Measurements from ENCODE around the gene BDH1. TPM values are rescaled to one million over a fixed set of nuclear protein-coding genes. Genes with fewer than 3 reads are reported as not detected.

The BDH1 gene
- total RNA-seq, 2 donors from 2014 or later = 32.5 to 49.0 TPM

DNA sequence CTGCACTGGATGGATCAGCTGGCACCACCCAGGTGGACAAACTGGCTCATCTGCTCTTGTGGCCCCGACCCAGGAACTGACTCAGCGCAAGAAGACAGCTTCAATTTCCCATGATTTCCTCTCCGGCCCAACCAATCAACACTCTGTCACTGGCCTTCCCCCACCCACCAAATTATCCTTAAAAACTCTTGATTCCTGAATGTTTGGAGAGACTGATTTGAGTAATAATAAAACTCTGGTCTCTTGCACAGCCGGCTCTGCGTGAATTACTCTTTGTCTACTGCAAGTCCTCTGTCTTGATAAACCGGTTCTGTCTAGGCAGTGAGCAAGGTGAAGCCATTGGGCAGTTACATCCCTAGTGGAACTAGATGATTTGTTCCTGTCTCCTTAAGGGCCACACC, 16.1 kb downstream of the BDH1 start:
- H3K9ac ChIP-seq (ENCODE audit: extremely low read depth, low read length, poor library complexity, severe bottlenecking) = no peak overlapping the region
- H3K27me3 Mint-ChIP-seq (ENCODE audit: insufficient read depth) = no peaks in the 10 kb centered on the region
- WGBS, 2 experiments (ENCODE audit: insufficient coverage in 1 of 2, insufficient read length in 1 of 2) = 96 to 98% methylated on average over 5 to 6 of the region's 6 CpGs
- no peaks in the 10 kb centered on the region for H3K4me1 ChIP-seq (ENCODE audit: control insufficient read depth, insufficient read depth, low read length)
- no peak overlapping the region for H3K27ac Mint-ChIP-seq
- DNase-seq = peak; percentile 41
- no peak overlapping the region for H3K4me3 ChIP-seq (ENCODE audit: low read length)
- H3K9me3 ChIP-seq (ENCODE audit: control insufficient read depth, low read length) = no peaks in the 10 kb centered on the region
- peaks cover 18% of the 10 kb centered on the region for H3K4me1 Mint-ChIP-seq
- H3K36me3 ChIP-seq (ENCODE audit: control insufficient read depth, insufficient read depth, low read length) = no peaks in the 10 kb centered on the region
- H3K9me3 Mint-ChIP-seq = no peaks in the 10 kb centered on the region
- H3K36me3 Mint-ChIP-seq (ENCODE audit: low read depth) = peaks cover 53% of the 10 kb centered on the region
- H3K4me3 Mint-ChIP-seq = no peak overlapping the region
- TF ChIP-seq, protein P1, sequence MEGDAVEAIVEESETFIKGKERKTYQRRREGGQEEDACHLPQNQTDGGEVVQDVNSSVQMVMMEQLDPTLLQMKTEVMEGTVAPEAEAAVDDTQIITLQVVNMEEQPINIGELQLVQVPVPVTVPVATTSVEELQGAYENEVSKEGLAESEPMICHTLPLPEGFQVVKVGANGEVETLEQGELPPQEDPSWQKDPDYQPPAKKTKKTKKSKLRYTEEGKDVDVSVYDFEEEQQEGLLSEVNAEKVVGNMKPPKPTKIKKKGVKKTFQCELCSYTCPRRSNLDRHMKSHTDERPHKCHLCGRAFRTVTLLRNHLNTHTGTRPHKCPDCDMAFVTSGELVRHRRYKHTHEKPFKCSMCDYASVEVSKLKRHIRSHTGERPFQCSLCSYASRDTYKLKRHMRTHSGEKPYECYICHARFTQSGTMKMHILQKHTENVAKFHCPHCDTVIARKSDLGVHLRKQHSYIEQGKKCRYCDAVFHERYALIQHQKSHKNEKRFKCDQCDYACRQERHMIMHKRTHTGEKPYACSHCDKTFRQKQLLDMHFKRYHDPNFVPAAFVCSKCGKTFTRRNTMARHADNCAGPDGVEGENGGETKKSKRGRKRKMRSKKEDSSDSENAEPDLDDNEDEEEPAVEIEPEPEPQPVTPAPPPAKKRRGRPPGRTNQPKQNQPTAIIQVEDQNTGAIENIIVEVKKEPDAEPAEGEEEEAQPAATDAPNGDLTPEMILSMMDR (conservative IDR thresholded peaks at IDR 0.05) = no peak
- H3K27me3 ChIP-seq (ENCODE audit: control insufficient read depth, insufficient read depth, low read length, poor library complexity, severe bottlenecking) = no peaks in the 10 kb centered on the region
- H3K27ac ChIP-seq (ENCODE audit: low read depth, low read length) = no peak overlapping the region

DNA sequence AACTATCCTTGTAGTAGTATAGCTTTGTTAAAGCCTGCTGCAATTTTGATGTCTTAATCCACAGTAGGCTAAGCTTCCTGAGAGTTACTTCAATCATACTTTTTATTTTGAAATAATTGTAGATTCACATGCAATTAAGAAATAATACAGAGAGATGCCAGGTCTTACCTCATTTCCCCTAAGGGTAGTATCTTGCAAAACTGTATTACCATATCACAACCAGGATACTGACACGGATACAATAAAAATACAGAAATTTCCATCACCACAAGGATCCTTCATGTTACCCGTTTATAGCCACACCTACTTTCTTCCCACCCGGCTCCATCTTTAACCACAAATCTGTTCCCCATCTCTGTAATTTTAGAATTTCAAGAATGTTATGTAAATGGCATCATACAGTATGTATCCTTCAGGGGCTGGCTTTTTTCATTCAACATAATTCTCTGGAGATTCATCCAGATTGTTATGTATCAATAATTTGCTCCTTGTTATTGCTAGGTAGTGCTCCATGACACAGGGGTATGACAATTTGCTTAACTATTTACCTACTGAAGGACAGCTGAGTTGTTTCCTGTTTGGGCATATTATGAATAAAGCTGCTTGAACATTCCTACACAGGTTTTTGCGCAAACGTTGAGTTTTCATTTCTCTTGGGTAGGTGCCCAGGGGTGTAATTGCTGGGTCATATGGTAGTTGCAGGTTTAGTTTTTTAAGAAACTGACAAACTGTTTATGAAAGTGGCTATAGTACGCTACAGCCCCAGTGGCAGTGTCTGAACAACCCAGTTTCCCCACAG, 21.6 kb downstream of the BDH1 start:
- Histone ChIP-seq H3K27me3 (ENCODE audit: control insufficient read depth, insufficient read depth, low read length, poor library complexity, severe bottlenecking) (no peaks in the 10 kb centered on the region), H3K27ac (ENCODE audit: low read depth, low read length) (no peak overlapping the region), H3K4me1 (ENCODE audit: control insufficient read depth, insufficient read depth, low read length) (no peaks in the 10 kb centered on the region), H3K4me3 (ENCODE audit: low read length) (no peak overlapping the region), H3K9me3 (ENCODE audit: control insufficient read depth, low read length) (no peaks in the 10 kb centered on the region), H3K36me3 (ENCODE audit: control insufficient read depth, insufficient read depth, low read length) (no peaks in the 10 kb centered on the region), H3K9ac (ENCODE audit: extremely low read depth, low read length, poor library complexity, severe bottlenecking) (no peak overlapping the region)
- no peaks in the 10 kb centered on the region for H3K9me3 Mint-ChIP-seq
- H3K27me3 Mint-ChIP-seq (ENCODE audit: insufficient read depth) = no peaks in the 10 kb centered on the region
- no peak overlapping the region for H3K27ac Mint-ChIP-seq
- DNase-seq = no peak
- 86 to 100% methylated on average over 2 to 6 of the region's 6 CpGs for WGBS, 2 experiments (ENCODE audit: insufficient coverage in 1 of 2, insufficient read length in 1 of 2)
- no peak overlapping the region for H3K4me3 Mint-ChIP-seq
- peaks cover 48% of the 10 kb centered on the region for H3K36me3 Mint-ChIP-seq (ENCODE audit: low read depth)
- H3K4me1 Mint-ChIP-seq = peaks cover 7% of the 10 kb centered on the region
- TF ChIP-seq, protein P1 (conservative IDR thresholded peaks at IDR 0.05) = no peak

DNA sequence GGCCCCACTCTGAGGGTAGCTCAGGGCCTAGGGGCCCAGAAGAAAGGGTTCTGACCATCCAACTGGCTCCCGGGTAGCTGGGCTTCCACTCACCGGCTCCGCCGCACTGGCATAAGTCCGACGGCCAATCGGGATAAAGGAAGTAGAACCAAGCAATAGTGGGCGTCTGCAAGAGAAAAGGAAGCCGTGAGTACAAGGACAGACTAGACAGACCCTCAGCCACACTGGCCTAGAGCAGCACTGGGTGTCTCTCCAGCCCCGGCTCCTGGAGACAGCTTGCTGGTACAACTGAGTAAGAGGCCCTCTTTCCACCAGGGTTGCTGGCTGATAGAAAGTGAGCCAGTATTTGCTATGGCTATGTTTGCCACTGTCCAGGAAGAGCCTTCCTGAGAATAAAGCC, 22.4 kb downstream of the BDH1 start:
- H3K27me3 Mint-ChIP-seq (ENCODE audit: insufficient read depth) = no peaks in the 10 kb centered on the region
- peak; percentile 30 for DNase-seq
- Histone ChIP-seq H3K27me3 (ENCODE audit: control insufficient read depth, insufficient read depth, low read length, poor library complexity, severe bottlenecking) (no peaks in the 10 kb centered on the region), H3K4me3 (ENCODE audit: low read length) (no peak overlapping the region), H3K27ac (ENCODE audit: low read depth, low read length) (no peak overlapping the region), H3K4me1 (ENCODE audit: control insufficient read depth, insufficient read depth, low read length) (no peaks in the 10 kb centered on the region), H3K9ac (ENCODE audit: extremely low read depth, low read length, poor library complexity, severe bottlenecking) (no peak overlapping the region), H3K36me3 (ENCODE audit: control insufficient read depth, insufficient read depth, low read length) (no peaks in the 10 kb centered on the region), H3K9me3 (ENCODE audit: control insufficient read depth, low read length) (no peaks in the 10 kb centered on the region)
- WGBS, 2 experiments (ENCODE audit: insufficient coverage in 1 of 2, insufficient read length in 1 of 2) = 88 to 94% methylated on average over 10 of the region's 10 CpGs
- H3K4me1 Mint-ChIP-seq = peaks cover 9% of the 10 kb centered on the region
- peaks cover 43% of the 10 kb centered on the region for H3K36me3 Mint-ChIP-seq (ENCODE audit: low read depth)
- no peak overlapping the region for H3K27ac Mint-ChIP-seq
- no peaks in the 10 kb centered on the region for H3K9me3 Mint-ChIP-seq
- no peak overlapping the region for H3K4me3 Mint-ChIP-seq
- TF ChIP-seq, protein P1 (conservative IDR thresholded peaks at IDR 0.05) = no peak

All from endodermal cell (in vitro differentiated cells).